HepG2 (cell line): ENCODE measurements around the gene ETF1. TPM values are rescaled to one million over a fixed set of nuclear protein-coding genes. Genes with fewer than 3 reads are reported as not detected.

Experiments used
- ATAC-seq: fragments of 200-7000 bp; cut with Tn5 transposase; 3 replicates; pipeline ENCODE4 v1.9.1; 2020; ENCODE audit warnings: mild to moderate bottlenecking, moderate library complexity
- BruUV-seq: library from RNA; stranded (reverse); fragments of 400-500 nt; replicated peaks from 2 replicates; lab custom pipeline; 2021; lab: Mats Ljungman, UMichigan
- CTCF ChIA-PET: fragments of 300-600 bp; formaldehyde crosslinking; extraction: SDS; loops from one replicate; lab custom pipeline; 2021; ENCODE audit warnings: low total read pairs, inconsistent platforms, low intra/inter-chr PET ratio; lab: Yijun Ruan, JAX
- POLR2A ChIA-PET: fragments of 350-600 bp; sonication (Branson Sonifier 250); formaldehyde crosslinking; loops from one replicate; lab custom pipeline; 2020; ENCODE audit warnings: antibody characterized with exemption, inconsistent platforms; lab: Yijun Ruan, JAX
- DNase-seq: peaks from one replicate; pipeline ENCODE4 v3.0.0-alpha.2; 2015; ENCODE audit warnings: low spot score
- FAIRE-seq: peaks from 3 replicates; lab custom pipeline; 2011; peaks lifted over from hg19 to GRCh38; lab: Jason Lieb, UNC
- H2AFZ ChIP-seq: one replicate; pipeline ENCODE4 v1.6.1; 2011; ENCODE audit warnings: low read length, inconsistent platforms
- H3K27ac ChIP-seq: fragments of 300-600 bp; 3 replicates; pipeline ENCODE4 v1.8.0; 2011; ENCODE audit warnings: mixed run types, mild to moderate bottlenecking, mixed read lengths, low read length, inconsistent platforms; ENCODE audit not compliant: insufficient read depth; ENCODE audit errors: extremely low read length
- H3K27me3 ChIP-seq, 2 experiments: fragments of 200-600 bp in 1 of 2; 2 replicates in 1 of 2; 3 replicates in 1 of 2; pipeline versions ENCODE4 v1.6.0 to v1.8.0; 2011; ENCODE audit warnings: low read length in 2 of 2, mild to moderate bottlenecking in 2 of 2, moderate library complexity in 2 of 2, inconsistent platforms in 1 of 2; ENCODE audit not compliant: insufficient read depth in 2 of 2, control insufficient read depth in 1 of 2
- H3K36me3 ChIP-seq, 2 experiments: fragments of 200-600 bp in 1 of 2; replicated peaks in 1 of 2; 2 replicates in 1 of 2; 3 replicates in 1 of 2; pipeline versions ENCODE4 v1.5.1 to v1.8.0; 2011; ENCODE audit warnings: low read length in 2 of 2, inconsistent platforms in 1 of 2; ENCODE audit not compliant: insufficient read depth in 2 of 2, control insufficient read depth in 1 of 2
- H3K4me1 ChIP-seq: 2 replicates; pipeline ENCODE4 v1.5.1; 2012; ENCODE audit warnings: low read length, inconsistent platforms; ENCODE audit not compliant: insufficient read depth
- H3K4me2 ChIP-seq: 2 replicates; pipeline ENCODE4 v1.6.0; 2011; ENCODE audit warnings: low read depth, low read length, inconsistent platforms
- H3K4me3 ChIP-seq, 3 experiments: fragments of 200-600 bp in 1 of 3; sonication (generic), shearing (Covaris generic) in 1 of 3; replicated peaks in 1 of 3; 2 replicates each; pipeline ENCODE4 v1.5.1; 2011 to 2016; ENCODE audit warnings: low read length in 3 of 3, inconsistent platforms in 2 of 3, low read depth in 2 of 3, mild to moderate bottlenecking in 2 of 3, control low read depth in 1 of 3, mixed read lengths in 1 of 3; ENCODE audit not compliant: insufficient read depth in 1 of 3
- H3K79me2 ChIP-seq: one replicate; pipeline ENCODE4 v1.6.1; 2011; ENCODE audit warnings: low read length, inconsistent platforms; ENCODE audit not compliant: insufficient read depth
- H3K9ac ChIP-seq: 2 replicates; pipeline ENCODE4 v1.6.0; 2011; ENCODE audit warnings: mild to moderate bottlenecking, low read depth, low read length, inconsistent platforms; ENCODE audit not compliant: insufficient read depth
- H3K9me3 ChIP-seq: 2 replicates; pipeline ENCODE4 v1.5.1; 2012; ENCODE audit warnings: mild to moderate bottlenecking, low read length
- H4K20me1 ChIP-seq: 2 replicates; pipeline ENCODE4 v1.6.0; 2011; ENCODE audit warnings: inconsistent platforms, mild to moderate bottlenecking, low read length, moderate library complexity; ENCODE audit not compliant: insufficient read depth
- ZNF138 ChIP-seq: sonication (generic); formaldehyde crosslinking; IDR thresholded peaks from 2 replicates; pipeline ENCODE4 v1.5.0; 2020; ENCODE audit warnings: mild to moderate bottlenecking, low read depth, missing genetic modification reagents
- WGBS: methylation state at CpG from one replicate; pipeline ENCODE4 v1.1.6; 2017; ENCODE audit warnings: low lambda C conversion rate; 5-methylcytosine and 5-hydroxymethylcytosine counted together
- in situ Hi-C: cut with HindIII; loops from 2 replicates; pipeline ENCODE4 v1.10.0; 2017; ENCODE audit warnings: low pct_unique_long_range_greater_than_20kb; ENCODE audit not compliant: extremely low pct_ligation_motif_present
- intact Hi-C: fragments of 100-400 bp; cut with micrococcal nuclease; formaldehyde crosslinking; loops from one replicate; pipeline ENCODE4 v1.10.0; 2022; ENCODE audit not compliant: unreplicated experiment
- polyA plus RNA-seq, 8 experiments: library from polyadenylated mRNA; depleted of rRNA in 3 of 8; stranded (reverse) in 7 of 8; unstranded in 1 of 8; fragments of >200 nt; fragmentation: Illumina TruSeq in 4 of 8; extraction: Trizol in 4 of 8; gene quantifications; 2 replicates each; pipeline versions ENCODE4 v1.2.1 to v1.2.3, GENCODE V29; 2011 to 2016; ENCODE audit warnings: low read depth in 4 of 8, missing spikeins in 1 of 8, mixed read lengths in 1 of 8; ENCODE audit not compliant: insufficient read depth in 1 of 8
- total RNA-seq, 5 experiments: library from RNA; depleted of rRNA; stranded (reverse); fragments of >200 nt; fragmentation: Illumina TruSeq; extraction: Trizol; gene quantifications; 2 replicates each; pipeline ENCODE4 v1.2.3, GENCODE V29; 2016; ENCODE audit warnings: low read depth in 1 of 5
- TF ChIP-seq, protein P1 (sequence below): sonication (generic); formaldehyde crosslinking; IDR thresholded peaks from 2 replicates; pipeline ENCODE4 v1.5.0; 2020; ENCODE audit warnings: mild to moderate bottlenecking, missing genetic modification reagents
- TF ChIP-seq, protein P2 (sequence below), 2 experiments: fragments of 450-650 bp in 1 of 2; sonication (generic) in 1 of 2; formaldehyde crosslinking in 1 of 2; IDR thresholded peaks; 2 replicates each; pipeline versions ENCODE4 v1.6.1 to v1.8.0; 2016 to 2022; ENCODE audit warnings: antibody characterized with exemption in 1 of 2, mild to moderate bottlenecking in 1 of 2, missing genetic modification reagents in 1 of 2

Gene ETF1
- total and polyA plus RNA-seq, 2 of the 13 experiments (the other 11 are each of a cell fraction or from before 2014, with no cell fraction given) = 52.1 to 184 TPM

DNA sequence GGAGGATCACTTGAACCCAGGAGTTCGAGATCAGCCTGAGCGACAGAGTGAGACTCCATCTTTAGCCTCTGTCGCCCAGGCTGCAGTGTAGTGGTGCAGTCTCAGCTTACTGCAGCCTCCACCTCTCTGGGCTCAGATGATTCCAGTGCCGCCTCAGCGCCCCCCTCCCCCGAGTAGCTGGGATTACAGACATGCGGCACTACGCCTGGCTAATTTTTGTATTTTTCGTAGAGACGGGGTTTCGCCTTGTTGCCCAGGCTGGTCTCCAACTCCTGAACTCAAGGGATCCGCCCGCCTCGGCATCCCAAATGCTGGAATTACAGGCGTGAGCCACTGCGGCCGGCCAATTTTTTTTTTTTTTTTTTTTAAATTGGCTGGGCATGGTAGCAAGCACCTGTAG lies 34.4 kb upstream of the ETF1 start:
- Histone ChIP-seq H3K9ac (no peak overlapping the region), H3K9me3 (no peaks in the 10 kb centered on the region), H3K79me2 (peaks cover 26% of the 10 kb centered on the region), H3K4me1 (peaks cover 35% of the 10 kb centered on the region), H3K4me3 (no peak overlapping the region)
- WGBS = 93% methylated on average over 17 of the region's 17 CpGs
- BruUV-seq = no TSS peak
- DNase-seq (no peak), ATAC-seq (no peak)
- in situ Hi-C loops = no loop called here
- POLR2A ChIA-PET = no interaction called here
- TF ChIP-seq ZNF138 = no peak
- TF ChIP-seq, protein P1, sequence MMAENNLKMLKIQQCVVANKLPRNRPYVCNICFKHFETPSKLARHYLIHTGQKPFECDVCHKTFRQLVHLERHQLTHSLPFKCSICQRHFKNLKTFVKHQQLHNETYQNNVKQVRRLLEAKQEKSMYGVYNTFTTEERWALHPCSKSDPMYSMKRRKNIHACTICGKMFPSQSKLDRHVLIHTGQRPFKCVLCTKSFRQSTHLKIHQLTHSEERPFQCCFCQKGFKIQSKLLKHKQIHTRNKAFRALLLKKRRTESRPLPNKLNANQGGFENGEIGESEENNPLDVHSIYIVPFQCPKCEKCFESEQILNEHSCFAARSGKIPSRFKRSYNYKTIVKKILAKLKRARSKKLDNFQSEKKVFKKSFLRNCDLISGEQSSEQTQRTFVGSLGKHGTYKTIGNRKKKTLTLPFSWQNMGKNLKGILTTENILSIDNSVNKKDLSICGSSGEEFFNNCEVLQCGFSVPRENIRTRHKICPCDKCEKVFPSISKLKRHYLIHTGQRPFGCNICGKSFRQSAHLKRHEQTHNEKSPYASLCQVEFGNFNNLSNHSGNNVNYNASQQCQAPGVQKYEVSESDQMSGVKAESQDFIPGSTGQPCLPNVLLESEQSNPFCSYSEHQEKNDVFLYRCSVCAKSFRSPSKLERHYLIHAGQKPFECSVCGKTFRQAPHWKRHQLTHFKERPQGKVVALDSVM (CRISPR knock-in tag) = 0 out of 2 replicates have a peak, but pooled peaks have one; percentile 39
- TF ChIP-seq, all 625 proteins: peak for 1
- H3K27ac ChIP-seq = no peak overlapping the region
- no peak overlapping the region for H3K4me2 ChIP-seq
- CTCF ChIA-PET = interaction anchor here (0.6 kb wide), 1 partner anchor 197 kb away, joined by 3 read pairs; no protein-coding TSS in a partner anchor
- H4K20me1 ChIP-seq = no peaks in the 10 kb centered on the region
- peaks cover 4 to 11% of the 10 kb centered on the region in 2 experiments; a peak in 4 of 5 replicates for H3K36me3 ChIP-seq
- intact Hi-C loops = loop anchor here (10.0 kb wide), 1 partner anchor 177 kb away; the partner anchor contains the start of gene CTNNA1
- H2AFZ ChIP-seq = no peak overlapping the region
- no peaks in the 10 kb centered on the region; a peak in 1 of 5 replicates for H3K27me3 ChIP-seq
- no peak for FAIRE-seq

DNA sequence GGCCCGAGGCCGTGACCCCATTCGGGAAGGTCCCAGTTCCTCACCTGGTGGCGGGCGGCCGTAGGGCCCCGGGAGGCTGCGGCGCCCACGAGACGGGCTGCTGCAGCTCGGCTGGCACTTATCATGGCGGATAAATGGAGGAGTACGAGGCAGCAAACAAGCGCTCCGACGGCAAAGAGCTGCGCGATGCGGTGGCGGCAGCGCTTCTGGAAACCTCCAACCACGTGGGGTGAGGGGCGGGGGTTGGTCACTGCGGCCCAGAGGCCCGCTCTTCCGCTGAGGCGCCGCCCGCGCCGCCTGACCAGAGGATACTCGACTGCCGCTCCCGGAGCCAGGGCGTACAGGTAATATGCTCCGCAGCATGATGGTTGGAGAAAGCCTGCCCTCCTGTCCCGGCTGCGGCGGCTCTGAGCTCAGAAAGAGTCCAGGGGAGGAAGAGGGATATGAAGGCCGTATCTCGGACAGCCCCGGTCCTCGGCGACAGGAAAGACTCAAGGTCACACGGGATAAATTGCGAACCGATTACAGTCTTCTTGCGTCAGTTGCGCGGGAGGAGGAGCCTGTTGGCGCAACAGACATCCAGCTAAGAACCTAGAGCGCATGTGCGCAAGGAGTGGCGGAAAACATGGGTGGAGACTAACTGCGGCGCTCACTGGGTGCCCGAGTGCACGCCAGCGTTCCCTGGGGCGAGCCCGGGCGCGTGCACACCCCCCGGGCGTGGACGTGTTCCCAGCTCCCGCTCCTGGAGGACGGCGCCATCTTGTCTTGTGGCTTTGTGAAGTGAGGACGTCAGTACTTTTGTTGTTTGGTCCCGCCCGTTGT lies 32.4 kb upstream of the ETF1 start, which contains the start of gene HSPA9:
Gene HSPA9, minus strand, starts transcription at position 208 of the 822 bp plus-strand sequence. Its CDS starts 83 bp downstream, at position 125.
- intact Hi-C loops = loop anchor here (10.0 kb wide), 1 partner anchor 179 kb away; the partner anchor contains the start of gene CTNNA1
- TF ChIP-seq, protein P2, sequence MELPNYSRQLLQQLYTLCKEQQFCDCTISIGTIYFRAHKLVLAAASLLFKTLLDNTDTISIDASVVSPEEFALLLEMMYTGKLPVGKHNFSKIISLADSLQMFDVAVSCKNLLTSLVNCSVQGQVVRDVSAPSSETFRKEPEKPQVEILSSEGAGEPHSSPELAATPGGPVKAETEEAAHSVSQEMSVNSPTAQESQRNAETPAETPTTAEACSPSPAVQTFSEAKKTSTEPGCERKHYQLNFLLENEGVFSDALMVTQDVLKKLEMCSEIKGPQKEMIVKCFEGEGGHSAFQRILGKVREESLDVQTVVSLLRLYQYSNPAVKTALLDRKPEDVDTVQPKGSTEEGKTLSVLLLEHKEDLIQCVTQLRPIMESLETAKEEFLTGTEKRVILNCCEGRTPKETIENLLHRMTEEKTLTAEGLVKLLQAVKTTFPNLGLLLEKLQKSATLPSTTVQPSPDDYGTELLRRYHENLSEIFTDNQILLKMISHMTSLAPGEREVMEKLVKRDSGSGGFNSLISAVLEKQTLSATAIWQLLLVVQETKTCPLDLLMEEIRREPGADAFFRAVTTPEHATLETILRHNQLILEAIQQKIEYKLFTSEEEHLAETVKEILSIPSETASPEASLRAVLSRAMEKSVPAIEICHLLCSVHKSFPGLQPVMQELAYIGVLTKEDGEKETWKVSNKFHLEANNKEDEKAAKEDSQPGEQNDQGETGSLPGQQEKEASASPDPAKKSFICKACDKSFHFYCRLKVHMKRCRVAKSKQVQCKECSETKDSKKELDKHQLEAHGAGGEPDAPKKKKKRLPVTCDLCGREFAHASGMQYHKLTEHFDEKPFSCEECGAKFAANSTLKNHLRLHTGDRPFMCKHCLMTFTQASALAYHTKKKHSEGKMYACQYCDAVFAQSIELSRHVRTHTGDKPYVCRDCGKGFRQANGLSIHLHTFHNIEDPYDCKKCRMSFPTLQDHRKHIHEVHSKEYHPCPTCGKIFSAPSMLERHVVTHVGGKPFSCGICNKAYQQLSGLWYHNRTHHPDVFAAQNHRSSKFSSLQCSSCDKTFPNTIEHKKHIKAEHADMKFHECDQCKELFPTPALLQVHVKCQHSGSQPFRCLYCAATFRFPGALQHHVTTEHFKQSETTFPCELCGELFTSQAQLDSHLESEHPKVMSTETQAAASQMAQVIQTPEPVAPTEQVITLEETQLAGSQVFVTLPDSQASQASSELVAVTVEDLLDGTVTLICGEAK (IDR thresholded peaks at IDR 0.05) = no peak
- TF ChIP-seq, protein P2 (CRISPR knock-in tag; IDR thresholded peaks at IDR 0.05) = peak; percentile 69

More for the DNA sequence above, 32.4 kb upstream of the ETF1 start, which contains the start of gene HSPA9:
- ChIA-PET POLR2A (interaction anchor here (0.6 to 2.1 kb wide), 28 partner anchors 9 to 1582 kb away, joined by 3 to 22 read pairs (median 4); partner anchors contain the start of genes CTNNA1, EGR1, ETF1 and FAM53C), CTCF (no interaction called here)
- Histone ChIP-seq H3K4me2 (peak within 1 kb of the TSS; percentile 80), H3K27ac (peak within 1 kb of the TSS; percentile 98), H2AFZ (no peak within 1 kb of the TSS), H3K36me3 (peaks cover 18 to 30% of the 10 kb centered on the region in 2 experiments; a peak in 4 of 5 replicates), H4K20me1 (no peaks in the 10 kb centered on the region), H3K79me2 (peaks cover 43% of the 10 kb centered on the region), H3K4me3 (peak within 1 kb of the TSS; percentile 85 to 97 (median 87)), H3K9me3 (no peaks in the 10 kb centered on the region), H3K9ac (peak within 1 kb of the TSS; percentile 99), H3K27me3 (no peaks in the 10 kb centered on the region; a peak in 1 of 5 replicates), H3K4me1 (peaks cover 55% of the 10 kb centered on the region)
- BruUV-seq = no TSS peak
- 15% methylated on average over 18 of the region's 73 CpGs for WGBS
- peak; percentile 91 for ATAC-seq
- in situ Hi-C loops = no loop called here
- peak; percentile 98 for DNase-seq
- peak; percentile 91 for FAIRE-seq
